Stimulated activated naive CD4-positive, alpha-beta T cell treated with Interleukin-2 at 50 U/mL for 16 hours (primary cell): ENCODE results near the gene PITPNC1.
"Not testable (repeated sequence)": the region's sequence is repeated elsewhere in the genome, so short reads cannot be mapped to it uniquely, and the experiment has no call there.

Experiments
- DNase-seq: peaks from one replicate; lab custom pipeline; 2025; lab: John Stamatoyannopoulos, UW

Gene PITPNC1

DNA sequence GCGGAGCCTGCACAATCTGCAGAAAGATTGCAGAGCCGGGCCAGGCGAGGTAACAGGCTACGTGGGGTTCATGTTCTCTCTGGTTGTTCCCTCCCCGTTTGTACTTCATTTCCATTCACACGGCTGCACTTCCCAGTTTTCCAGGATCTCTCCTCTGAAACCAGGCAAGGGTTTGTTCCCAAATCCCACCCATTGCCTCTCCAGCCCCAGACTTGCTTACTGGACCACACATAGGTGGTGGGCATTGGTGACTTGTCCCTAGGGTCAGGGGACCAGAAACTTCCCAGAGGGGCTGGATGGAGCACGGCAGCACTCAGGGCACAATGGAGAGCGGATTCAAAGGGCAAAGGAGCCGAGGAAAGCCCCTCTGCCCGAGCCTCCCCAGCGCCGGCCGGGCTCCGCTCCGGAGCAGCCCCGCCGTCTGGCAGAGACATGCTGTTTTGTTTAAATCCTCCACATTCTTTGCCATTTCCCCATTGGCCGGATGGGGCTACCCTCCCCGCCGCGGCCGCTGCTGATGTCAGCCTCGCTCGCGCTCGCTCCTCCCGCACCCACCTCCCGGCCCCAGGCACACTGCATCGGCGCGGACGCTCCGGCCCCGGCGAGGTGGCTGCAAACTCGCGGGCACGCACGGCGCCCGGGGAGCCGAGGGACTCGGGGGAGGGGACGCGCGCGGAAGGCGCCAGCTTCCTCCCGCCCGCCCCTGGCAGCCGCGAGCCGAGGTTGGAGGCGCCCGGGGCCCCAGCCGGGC lies at the start of gene PITPNC1:
PITPNC1 (plus strand) TSS at position 545 of the 751 bp plus-strand sequence.
- peak; percentile 84 for DNase-seq

DNA sequence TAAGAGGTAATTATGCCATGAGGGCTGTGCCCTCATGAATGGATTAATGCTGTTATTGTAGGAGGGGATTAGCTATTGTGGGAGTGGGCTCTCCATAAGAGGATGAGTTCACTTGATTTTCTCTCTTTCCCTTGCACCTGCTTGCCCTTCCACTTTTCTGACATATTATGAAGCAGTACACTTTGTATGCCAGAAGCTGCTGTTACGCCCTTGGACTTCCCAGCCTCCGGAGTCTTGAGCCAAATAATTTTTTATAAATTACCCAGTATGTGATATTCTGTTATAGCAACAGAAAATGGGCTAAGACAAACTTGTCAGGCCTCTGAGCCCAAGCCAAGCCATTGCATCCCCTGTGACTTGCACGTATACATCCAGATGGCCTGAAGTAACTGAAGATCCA lies 49.1 kb upstream of the PITPNC1 start:
- no peak for DNase-seq

DNA sequence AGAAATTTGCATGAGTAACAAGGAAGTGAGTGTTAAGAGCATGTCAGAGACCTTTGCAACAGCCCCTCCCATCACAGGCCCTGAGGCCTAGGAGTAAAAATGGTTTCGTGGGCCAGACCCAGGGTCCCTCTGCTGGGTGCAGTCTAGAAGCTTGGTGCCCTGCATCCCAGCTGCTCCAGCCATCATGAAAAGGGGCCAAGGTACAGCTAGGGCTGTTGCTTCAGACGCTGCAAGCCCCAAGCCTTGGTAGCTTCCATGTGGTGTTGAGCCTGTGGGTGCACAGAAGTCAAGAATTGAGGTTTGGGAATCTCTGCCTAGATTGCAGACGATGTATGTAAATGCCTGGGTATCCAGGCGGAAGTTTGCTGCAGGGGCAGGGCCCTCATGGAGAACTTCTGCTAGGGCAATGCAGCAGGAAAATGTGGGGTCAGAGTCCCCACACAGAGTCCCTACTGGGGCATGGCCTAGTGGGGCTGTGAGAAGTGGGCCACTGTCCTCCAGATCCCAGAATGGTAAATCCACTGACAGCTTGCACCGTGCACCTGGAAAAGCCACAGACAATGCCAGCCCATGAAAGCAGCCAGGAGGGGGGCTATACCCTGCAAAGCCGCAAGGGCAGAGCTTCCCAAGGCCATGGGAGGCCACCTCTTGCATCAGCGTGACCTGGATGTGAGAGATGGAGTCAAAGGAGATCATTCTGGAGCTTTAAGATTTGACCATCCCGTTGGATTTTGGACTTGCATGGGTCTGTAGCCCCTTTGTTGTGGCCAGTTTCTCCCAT lies 45.5 kb upstream of the PITPNC1 start:
- DNase-seq = not testable (repeated sequence)

DNA sequence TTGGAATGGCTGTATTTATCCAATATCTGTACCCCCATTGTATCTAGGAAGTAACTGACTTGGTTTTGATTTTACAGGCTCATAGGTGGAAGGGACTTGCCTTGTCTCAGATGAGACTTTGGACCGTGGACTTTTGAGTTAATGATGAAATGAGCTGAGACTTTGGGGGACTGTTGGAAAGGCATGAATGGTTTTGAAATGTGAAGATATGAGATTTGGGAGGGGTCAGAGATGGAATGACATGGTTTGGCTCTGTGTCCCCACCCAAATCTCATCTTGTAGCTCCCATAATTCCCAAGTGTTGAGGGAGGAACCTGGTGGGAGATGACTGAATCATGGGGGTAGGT lies 44.9 kb upstream of the PITPNC1 start:
- not testable (repeated sequence) for DNase-seq

DNA sequence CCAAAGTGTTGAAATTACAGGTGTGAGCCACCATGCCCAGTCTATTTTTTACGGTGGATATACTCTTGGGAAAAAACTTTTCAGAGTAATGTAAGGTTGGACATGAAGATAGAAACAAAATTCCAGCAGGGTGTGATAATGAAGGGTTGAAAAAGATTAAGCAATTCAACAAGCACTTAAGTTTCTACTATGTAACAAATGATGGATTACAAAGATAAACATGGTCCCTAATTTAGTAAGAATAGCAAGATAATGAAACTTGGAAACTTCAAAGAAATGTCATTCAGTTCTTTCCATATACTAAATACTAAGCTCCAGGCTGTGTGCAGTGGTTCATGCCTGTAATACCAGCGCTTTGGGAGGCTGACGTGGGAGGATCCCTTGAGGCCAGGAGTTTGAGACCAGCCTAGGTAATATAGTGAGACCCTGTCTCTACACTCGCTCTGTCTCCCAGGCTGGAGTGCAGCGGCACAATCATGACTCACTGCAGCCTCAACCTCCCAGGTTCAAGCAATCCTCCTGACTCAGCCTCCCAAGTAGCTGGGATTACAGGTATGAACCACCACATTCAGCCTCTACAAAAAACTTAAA lies 41.7 kb upstream of the PITPNC1 start:
- DNase-seq = no peak

DNA sequence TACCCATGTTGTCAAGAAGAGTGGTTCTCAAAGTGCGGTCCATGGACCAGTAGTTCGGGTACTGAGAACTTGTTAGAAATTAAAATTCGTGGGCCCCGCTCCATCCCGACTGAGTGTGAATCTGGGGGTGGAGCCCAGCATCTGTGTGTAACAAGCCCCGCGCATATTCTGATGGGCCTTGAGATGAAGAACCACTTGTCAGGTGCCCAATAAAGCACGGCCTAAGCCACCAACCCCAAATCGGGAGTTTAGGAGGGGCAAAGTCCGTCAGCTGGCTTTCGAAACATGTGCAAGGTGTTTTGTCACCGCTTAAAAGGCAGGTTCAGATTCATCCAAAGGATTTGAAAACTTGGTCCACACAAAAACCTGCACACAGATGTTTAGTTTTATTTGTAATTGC lies 40.2 kb upstream of the PITPNC1 start:
- DNase-seq = no peak

DNA sequence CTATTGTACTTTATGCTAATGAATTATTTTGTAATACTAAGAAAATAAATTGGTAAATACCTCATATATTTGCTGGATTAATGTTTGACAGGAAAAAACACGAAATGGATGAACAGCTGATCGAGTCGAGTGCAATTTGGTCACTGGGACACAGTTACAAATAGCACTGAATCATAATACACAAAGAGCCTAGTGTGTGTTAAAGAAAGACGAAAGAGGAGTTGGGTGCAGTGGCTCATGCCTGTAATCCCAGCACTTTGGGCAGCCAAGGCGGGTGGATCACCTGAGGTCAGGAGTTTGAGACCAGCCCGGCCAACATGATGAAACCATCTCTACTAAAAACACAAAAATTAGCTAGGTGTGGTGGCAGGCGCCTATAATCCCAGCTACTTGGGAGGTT lies 38.7 kb upstream of the PITPNC1 start:
- DNase-seq = not testable (repeated sequence)

DNA sequence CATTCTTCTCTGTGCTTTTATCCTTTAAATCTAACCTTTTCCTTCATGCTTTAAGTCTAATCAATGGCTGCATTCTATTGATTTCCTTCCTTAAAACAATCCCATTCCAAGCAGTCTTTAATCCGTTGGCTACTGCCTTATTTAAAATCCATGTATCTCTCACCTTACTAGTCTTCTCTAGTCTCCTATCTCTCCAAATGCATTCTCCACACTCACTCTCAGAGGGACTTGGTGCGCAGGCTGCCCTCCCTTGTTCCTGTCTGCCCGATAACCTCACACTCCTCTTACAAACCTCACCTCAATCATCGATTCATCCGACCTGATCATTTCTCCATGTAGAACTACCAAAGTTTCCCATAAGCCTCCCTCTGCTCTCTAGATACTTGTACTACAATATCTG lies 33.8 kb upstream of the PITPNC1 start:
- DNase-seq = no peak

DNA sequence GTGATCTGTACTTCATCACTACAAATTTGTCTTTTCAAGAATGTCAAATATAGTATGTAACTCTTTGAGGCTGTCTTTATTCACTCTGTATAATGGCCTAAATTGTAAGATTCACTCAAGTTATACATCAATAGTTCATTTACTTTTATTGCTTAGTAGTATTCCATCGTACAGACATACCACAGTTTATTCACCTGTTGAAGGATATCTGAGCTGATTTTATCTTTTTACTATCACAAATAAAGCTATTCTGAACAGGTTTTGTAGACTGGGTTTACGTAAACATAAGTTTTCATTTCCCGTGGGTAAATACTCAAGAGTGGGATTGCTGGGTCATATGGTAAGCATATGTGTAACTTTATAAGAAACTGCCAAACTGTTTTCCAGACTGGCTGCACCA lies 29.3 kb upstream of the PITPNC1 start:
- no peak for DNase-seq

DNA sequence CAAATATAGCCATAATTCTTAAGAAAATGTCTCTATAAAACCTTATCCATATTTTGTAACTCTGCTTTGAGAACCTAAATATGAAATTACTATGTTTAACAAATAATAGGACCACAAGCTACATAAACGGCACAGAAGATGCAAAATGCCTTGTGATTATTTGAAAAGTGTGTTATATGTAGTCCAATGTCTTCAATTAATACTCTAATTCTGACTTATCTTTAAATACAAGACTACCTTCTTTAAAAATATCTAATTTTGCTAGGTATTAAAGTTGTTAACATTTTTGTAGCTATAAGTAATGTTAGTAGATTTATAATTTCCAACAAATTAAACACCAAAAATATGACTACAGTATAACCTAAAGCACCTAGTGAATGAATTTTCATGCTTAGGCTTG lies 27.7 kb upstream of the PITPNC1 start:
- no peak for DNase-seq

DNA sequence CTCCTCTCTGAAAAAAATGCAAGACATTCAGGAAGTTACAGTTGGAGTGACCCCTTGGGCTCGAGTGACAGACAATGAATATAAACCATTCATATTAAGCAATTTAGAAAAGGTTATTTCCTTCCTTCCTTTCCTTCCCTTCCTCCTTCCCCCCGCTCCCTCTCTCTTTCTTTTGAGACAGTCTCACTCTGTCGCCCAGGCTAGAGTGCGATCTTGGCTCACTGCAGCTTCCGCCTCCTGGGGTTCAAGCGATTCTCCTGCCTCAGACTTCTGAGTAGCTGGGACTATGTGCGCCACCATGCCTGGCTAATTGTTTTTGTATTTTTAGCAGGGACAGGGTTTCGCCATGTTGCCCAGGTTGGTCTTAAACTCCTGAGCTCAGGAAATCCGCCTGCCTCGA lies 23.9 kb upstream of the PITPNC1 start:
- no peak for DNase-seq

DNA sequence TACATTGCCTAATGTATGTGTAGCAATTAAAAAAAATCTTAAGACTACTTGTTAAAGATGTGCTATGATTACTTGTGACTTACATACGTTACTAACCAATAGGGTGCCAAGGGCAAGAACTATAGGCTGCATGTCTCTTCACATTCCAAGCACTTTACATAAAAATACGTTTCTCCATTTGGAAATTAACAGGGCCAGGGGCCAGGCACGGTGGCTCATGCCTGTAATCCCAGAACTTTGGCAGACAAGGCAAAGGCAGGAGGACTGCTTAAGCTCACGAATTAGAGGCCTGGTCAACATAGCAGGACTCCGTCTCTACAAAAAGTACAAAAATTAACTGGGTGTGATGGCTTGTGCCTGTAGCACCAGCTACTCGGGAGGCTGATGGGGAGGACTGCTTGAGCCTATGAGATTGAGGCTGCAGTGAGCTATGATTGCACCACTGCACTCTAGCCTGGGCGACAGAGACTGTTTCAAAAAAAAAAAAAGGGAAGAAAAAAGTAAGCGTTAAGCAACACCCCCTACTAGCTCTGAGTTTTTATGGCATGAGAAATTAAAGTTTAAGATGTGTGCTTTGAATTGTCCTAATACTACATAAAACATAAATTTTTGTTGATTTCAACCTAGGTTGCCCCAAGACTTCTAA lies 23.0 kb upstream of the PITPNC1 start:
- DNase-seq = no peak

DNA sequence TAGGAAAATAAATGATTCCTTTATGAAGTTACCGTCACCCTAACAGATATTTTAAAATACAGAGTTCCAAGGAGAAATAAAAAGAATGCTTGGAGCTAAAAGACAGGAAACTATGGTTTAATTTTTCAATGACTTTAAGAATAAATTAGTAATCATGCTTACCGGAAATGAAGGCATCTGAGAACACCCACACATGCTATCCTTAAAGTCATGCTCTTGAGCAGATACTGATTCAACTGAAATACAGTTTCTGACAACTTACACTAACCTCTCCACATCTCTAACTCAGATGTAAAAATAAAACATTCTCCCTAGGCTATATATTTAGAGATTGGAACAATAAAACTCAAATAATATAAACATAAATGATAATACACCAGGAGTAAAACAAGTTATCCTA lies 18.5 kb upstream of the PITPNC1 start:
- DNase-seq = no peak

DNA sequence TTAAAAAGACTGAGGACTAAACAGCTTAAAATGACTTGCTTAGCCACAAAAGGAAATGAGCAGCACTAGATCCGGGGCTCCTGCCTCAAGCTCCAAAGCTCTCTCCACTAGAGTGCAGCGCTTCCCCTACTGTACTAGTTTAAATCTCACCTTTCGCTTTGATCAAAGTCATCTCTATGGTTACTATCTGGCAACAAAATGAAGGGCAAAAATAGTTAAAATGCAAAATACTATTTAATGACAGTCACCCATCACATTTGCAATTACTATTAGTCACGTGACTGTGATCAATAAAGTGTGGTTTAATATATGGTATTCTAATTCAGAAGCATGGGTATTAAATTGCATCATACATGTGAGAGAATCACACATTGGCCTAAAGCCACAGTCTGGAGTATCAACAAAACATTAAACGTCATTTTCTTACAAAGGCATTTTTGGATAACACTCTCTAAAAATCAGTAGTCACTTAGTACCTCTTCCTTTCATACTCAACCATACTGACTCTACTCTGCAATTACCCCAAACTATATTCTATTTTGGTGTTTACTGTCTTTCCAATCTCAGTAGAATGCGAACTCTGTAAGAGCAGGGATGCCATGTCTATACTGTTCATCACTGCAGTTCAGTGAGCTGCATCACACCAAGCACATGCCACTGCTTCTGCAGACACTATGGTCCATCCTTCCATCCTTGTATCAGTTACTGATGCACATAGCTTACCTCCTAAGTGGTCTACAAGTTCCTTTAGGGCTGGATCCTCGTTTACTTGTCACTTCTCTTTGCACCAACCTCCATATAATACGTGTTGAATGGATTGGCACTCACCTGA lies 16.9 kb upstream of the PITPNC1 start:
- DNase-seq = peak; percentile 25

DNA sequence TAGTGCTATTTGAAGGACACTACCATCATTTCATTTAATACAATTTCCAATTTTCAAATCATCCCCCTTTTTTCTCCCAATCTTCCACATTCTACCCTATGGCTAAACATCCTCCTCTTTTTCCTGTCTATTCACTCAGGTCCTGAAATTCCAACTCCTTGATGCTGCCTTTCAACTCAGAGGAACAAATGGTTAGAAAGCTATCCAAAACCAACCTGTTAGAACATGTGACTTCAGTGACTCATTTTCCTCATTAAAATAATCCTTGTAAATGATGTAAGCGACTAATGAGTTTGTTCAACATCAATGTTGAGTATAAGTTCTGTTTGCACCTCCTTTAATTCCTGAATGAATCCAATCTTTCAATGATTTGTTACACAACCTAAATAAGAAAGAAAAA lies 16.2 kb upstream of the PITPNC1 start:
- no peak for DNase-seq

DNA sequence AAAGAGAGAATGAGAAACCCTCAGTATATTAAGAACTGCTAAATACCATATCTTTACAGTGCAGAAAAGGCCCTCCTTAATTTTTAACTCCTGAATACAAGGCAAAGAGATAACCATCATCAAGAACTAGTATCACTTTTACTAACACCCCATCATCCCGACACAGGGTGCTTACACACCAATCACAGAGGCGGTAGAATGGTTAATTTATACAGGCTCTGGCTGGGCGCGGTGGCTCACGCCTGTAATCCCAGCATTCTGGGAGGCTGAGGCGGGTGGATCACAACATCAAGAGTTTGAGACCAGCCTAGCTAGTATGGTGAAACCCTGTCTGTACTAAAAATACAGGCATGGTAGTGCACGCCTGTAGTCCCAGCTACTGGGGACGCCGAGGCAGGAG lies 14.9 kb upstream of the PITPNC1 start:
- DNase-seq = no peak

DNA sequence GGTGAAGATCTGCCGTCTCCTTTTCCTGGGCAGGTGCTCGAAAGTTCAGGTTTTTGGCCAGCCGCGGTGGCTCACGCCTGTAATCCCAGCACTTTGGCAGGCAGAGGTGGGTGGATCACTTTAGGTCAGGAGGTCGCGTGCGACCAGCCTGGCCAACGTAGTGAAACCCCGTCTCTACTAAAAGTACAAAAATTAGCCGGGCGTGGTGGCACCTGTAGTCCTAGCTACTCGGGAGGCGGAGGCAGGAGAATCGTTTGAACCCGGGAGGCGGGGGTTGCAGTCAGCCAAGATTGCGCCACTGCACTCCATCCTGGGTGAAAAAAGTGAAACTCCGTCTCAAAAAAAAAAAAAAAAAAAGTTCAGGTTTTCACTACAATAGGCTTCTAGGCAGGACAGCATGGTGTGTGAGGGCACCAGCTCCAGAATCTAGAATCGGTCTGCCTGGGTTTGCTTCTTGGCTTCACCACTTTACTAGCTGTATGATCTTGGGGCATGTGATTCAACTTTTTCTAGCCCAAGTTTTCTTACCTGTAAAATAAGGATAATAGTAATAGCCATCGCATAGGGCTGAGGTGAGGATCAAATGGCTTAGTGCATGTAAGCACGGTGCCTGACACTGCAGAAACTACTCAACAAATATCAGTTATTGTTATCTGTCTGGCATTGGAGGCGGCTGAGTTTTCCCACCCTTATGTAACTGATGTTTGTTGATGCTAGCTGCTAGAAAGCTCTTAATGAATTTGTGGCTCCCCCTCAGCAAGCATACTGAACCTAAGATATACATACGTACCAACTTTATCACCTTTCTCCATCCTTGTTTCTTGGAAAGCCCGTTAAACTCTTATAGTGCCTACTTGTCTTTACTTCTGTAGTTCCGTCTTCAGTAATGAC lies 12.0 kb upstream of the PITPNC1 start:
- no peak for DNase-seq

DNA sequence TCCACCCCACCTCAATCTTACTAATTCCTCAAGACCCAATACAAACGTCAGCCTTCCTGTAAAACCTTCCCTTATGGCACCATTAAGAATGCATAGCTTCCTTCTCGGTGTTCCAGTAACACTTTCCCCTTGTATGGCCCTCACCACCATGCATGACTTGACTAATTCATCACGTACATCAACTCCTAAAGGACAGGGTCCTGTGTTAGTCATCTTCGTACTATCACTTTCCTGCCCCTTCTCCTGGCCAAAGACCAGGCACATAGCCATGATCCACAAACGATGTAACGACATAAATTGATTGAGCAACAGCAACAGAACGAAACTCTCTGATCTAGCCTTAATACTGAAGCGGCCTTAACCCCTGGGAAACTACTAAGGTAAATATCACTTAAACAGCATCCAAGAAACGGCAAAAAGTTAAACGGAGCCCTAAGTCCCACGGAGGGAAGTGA lies 11.3 kb upstream of the PITPNC1 start:
- DNase-seq = no peak

DNA sequence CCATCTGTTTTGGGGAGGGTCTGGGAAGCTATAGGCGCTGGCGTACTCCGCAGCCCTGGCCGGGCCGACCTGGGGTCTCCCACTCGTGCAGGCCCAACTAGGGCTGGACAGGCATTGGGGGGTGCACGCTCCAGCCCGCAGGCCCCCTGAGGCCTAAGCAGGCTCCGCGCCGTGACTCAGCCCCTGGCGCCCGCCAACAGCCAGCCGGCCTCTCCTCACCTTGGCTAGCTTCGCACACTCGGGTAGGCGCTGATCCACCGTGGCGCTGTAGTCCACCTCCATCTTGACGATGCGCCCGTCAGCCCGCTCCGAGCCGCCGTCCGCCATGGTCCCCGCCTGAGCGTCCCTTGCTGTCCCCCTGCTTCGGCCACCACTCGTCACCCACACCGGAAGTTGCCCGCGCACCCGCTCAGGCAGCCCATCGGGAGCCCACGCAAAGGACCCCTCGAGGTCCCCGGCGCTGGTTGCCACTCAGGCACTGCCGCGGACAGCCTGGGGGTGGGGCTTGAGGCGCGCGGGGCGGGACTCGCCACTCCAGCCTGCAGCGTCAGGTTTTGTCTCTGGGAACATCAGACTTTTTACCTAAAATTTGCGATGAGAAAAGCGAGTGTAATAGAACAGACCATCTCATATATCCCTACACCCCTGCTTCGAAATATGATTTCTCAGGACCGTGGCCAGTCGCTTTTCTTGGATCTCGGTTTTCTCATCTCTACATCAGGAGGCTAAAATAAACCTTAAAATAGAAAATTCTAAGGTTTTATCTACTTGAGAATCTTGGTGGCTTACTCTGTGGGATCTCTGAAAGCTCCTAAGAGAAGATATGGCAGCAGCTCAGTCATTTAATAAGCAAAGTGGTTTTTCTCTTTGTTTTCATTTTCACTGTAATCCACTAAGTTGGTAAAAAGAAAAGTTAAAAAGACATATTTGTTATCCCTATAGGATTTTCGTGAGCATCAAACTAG lies 10.6 kb upstream of the PITPNC1 start, which contains the start of gene PSMD12:
PSMD12 (minus strand) TSS at position 385 of the 965 bp plus-strand sequence; CDS start at position 327, 58 bp downstream.
- peak; percentile 91 for DNase-seq
